ENCODE measurements around the gene AFF2.
A peak's percentile ranks its signal among the peaks of the same experiment; 100 is the strongest.
"Not testable (repeated sequence)": the region's sequence is repeated elsewhere in the genome, so short reads cannot be mapped to it uniquely, and the experiment has no call there.

AFF2 gene

GRCh38 chrX:148643460-148643859, 143.0 kb downstream of the AFF2 start:
- DNase-seq: no peak

DNA sequence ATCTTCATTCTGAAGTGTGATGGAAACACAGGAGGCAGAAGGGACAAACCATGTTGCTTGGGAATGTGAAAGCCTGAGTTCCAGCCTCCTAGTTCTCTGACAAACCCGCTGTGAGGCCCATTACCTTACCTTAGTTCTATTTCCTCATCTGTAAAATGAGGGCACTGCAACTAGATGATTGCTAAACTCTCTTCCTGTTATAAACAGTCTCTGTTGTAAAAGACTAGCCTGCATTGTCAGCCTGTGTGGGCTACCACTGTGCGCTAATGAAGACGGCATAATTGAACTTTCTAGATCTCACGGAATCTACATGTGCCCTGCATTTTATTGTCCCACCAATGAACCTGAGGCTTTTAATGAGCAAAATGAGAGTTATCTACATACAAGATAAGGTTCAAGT, 147.2 kb downstream of the AFF2 start:
- peak; percentile 5 to 53 (median 40) for DNase-seq

DNA sequence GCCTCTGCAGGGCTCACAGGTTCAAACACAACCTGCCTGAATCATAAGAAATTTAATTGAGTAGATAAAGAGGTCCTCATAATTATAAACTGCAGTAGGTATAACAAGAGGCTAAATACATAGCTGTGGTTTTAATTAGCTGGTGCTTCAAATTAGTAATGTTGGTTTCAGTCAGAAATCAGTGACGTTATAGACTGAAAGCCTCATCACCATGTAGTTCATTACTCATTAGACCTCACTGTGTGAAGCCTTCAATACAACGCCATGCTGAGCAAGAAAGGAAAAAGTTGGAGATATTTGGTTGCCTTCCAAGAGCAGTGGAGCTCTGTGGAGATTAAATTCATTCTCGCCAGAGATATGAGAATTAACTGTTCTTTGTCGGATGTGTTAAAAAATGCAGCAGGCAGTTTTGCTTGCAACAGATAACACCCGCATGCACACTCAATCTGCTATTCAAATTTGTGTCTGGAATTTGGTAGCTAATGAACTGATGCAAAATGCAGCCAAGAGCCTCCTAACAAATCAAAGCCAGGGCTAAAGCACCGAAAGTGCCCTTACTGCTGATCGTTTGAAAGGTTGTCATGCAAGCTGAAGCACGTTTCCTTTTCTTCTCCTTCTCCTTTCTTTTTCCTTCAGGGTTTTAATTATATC, 148.9 kb downstream of the AFF2 start:
- no peak for DNase-seq

GRCh38 chrX:148658115-148658730, 157.8 kb downstream of the AFF2 start:
- DNase-seq: no peak

GRCh38 chrX:148659481-148659880, 159.1 kb downstream of the AFF2 start:
- no peak for DNase-seq

DNA sequence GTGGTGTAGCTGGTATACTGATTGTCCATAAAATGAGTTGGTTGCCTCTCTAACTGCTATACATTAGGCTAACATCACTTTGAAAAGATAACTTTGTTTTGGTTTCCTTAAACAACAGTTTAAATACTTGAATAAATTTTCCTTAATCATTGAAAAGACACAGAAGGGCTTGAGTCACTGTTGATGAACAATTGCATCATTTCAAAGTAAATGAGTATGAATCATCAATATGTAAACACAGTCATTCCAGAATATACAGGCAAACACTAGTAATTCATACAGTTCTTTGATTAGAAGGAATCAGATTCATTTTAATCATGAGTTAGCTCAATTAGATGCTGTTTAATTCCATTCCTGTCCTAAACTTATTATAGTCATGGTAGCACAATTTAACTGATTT, 160.6 kb downstream of the AFF2 start:
- DNase-seq: no peak

- DNase-seq: no peak
Measured at GRCh38 chrX:148662014-148662413, 161.6 kb downstream of the AFF2 start.

DNA sequence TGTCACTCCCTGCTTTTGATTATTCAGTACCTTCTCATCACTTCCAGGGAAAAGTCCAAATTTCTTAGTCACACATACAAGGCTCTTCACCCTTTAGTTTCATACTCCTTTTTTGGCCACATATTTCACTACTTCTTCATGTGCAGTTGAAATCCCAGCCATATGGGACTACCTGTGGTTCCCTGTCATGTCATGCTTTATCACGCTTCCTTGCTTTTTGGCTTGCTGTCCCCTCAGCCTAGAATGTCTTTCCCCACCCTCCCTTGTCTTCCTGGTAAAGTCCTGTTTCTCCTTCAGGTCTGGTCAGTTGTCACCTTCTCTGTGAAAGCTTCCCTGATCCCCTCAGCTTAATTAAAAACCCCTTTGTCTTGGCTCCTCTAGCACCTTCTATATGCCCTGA, 163.8 kb downstream of the AFF2 start:
- no peak for DNase-seq

- DNase-seq: no peak
Measured at GRCh38 chrX:148664995-148665394, 164.6 kb downstream of the AFF2 start.

GRCh38 chrX:148669175-148669574, 168.8 kb downstream of the AFF2 start:
- DNase-seq: not testable (repeated sequence)

DNA sequence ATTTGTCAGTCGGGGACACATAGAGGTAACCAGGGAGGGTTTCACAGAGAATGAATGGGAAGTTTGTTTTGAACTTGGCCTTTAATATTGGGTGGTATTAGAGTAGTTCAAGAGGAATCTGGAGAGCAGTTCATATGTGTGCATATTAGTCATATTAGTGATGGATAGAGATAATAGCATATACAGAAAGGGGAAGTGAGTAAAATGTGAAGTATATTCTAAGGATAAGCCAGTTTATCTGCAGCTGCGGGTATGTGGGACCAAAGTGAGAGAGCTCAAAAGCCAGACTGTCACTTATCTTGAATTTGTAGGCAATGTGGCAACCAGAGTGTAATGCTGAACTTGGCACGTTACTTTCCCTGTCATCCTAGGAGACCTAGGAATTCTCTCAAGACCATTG, 169.9 kb downstream of the AFF2 start:
- DNase-seq: peak in 1 of 4 experiments; percentile 1

DNA sequence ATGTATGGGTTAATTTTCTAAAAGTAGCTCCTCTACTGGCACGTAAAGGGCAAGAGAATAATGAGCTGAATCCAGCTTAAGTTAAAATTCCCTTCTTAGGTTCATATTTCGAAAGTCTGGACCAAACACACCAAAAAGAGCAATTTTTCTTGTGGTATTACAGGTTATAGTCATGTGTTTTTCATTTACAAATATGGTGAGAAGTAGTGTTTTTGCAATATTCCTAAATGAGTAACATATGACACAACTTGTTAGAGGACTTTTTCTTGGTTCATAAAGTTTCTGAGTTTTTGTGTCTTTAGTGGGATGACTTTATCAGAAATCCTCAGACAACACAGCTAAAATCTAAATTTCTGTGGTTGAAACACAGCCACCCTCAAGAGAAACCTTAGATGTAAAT, 172.1 kb downstream of the AFF2 start:
- no peak for DNase-seq

DNA sequence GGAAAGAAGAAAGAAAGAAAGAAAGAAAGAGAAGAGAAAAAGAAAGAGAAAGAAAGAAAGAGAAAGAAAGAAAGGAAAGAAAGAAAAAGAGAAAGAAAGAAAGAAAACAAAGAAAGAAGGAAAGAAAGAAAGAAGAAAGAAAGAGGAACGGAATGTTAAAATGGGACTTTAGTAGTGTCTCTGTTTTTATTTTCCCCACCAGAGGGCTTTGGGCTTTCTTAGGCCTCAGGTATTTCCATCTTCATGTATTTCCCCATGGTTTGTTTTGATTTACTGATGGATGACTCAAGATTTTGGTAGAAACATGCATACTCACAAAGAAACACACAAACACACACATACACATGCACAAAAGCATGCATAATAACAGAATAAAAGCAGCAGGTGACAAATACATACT, 181.2 kb downstream of the AFF2 start:
- DNase-seq: no peak

GRCh38 chrX:148682206-148682605, 181.8 kb downstream of the AFF2 start:
- DNase-seq: no peak

GRCh38 chrX:148691456-148691855, 191.0 kb downstream of the AFF2 start:
- no peak for DNase-seq

GRCh38 chrX:148695255-148695654, 194.8 kb downstream of the AFF2 start:
- no peak for DNase-seq

DNA sequence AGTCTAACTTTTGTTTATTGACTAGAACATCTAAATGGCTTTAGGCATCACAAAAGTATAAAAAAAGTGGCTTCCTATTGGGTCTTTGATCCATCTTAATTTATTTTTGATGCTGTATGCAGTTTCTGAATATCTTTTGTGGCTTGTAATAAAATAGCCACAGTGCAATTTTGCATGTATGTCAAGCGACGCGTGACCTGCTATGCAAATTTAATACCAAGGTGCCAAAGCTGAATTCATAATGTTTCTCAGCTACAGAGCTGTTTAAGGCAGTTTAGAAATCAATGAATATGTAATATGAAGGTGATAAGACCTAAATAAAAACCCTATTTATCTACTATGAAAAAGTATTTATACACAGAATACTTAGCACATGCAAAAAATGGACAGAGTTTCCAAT, 197.8 kb downstream of the AFF2 start:
- DNase-seq: no peak

DNA sequence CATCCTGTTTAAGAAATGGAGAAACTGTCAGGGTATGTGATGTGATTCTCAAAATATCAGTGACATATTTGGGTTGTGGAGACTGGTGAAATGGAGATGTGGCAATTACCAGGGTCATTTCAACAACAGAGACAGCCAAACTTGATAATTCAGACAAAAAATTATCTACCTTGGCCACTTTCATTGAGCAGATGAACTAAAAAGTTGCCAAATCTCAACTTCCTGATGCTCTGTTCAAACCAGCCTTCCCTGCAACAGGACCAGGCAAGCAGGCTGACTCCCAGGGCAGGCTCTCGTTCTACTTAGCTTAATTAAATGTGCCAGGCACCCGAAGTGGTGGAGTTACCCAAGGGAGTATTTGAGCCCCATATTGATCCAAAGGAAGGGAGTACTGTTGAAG, 199.6 kb downstream of the AFF2 start:
- DNase-seq: no peak

- no peak for DNase-seq
Measured at GRCh38 chrX:148713981-148714380, 213.6 kb downstream of the AFF2 start.

DNA sequence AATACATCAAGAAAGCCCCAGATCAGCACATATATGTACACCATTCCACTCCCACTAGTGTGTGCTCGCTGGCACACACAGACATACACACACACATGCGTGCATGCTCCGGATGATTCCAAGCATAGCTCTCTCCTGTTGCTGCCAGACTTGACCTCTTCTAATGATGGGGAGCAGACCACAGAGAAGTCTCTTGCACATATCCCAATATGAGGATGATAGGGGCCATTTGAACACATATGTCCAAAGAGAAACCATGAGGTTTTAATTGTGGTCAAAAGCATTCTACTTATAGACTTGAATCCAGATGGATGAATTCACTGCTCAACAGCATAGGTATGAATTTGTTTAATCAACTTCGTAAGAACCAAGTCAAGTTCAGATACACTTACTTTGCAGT, 214.9 kb downstream of the AFF2 start:
- DNase-seq: no peak

DNA sequence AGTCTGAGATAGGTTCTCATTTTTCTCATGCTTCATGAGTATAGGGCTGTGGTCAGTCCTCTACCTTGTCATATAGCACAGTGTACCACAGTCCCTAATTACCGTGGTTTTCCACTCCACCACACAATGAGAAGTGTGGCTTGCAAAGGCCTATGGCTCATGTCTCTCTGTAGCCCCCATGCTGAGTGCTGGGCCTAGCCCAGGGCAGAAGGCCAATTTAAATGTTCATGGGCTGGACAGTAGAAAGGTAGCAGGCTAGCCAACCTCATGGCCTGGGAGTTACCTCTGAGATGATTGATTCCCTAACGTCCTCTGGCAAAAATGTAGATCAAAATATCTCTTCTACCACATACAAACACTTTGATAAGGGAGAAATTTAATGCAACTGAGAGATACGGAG, 222.5 kb downstream of the AFF2 start:
- no peak for DNase-seq

- no peak for DNase-seq
Measured at GRCh38 chrX:148723551-148723950, 223.1 kb downstream of the AFF2 start.

DNA sequence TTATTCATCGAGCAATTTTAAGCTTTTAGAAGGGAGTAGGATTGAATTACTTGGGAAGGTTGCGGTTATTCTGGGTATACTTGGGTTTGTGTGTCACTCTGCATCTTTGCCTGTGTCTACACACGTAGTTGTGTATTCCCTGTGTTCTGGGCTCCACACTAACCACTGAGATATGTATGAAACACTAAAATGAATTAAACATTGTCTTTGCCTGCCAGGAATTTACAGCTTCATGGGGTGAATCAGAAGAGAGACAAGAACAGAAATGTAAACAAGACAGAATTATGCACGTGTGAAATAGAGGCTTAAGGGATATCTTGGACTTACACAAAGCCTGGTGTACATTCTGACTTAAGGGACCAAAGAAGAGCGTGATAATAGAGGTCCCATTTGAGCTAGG, 228.5 kb downstream of the AFF2 start:
- no peak for DNase-seq

GRCh38 chrX:148732743-148733142, 232.3 kb downstream of the AFF2 start:
- DNase-seq: no peak

DNA sequence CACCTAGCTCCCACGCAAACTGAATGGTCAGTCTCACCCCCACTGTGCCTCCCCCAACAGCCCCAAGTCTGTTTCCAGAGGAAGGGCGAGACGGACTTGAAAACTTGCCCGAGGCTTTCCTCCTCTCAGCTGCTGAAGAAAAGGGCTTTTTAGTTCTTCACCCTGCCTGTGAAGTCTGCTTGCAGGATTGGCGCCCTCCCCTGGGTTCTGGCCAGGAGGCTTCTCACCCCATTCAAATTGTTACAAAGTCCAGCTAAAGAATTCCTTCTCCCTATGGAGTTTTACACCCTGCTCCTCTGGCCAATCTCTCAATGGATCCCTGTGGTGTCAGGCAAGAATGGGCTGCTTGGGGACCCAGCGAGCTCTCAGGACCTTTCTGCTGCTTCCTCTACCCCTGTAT, 241.0 kb downstream of the AFF2 start:
- DNase-seq: no peak

Data from suppressor macrophage (primary cell).